Heart left ventricle (tissue), 13 donors: ENCODE measurements around the gene APEX1.

Experiments
- CTCF ChIP-seq, 12 donors: fragments of 200-600 bp; sonication (generic) in 4 of 12; IDR thresholded peaks; one replicate each; pipeline versions ENCODE4 v1.5.0 to v1.8.0; 2018 to 2022; ENCODE audit warnings: antibody characterized with exemption in 12 of 12, mild to moderate bottlenecking in 5 of 12
- POLR2A ChIP-seq, 2 donors: fragments of 450-650 bp; IDR thresholded peaks; one replicate each; pipeline ENCODE4 v1.6.1; 2017; ENCODE audit warnings: antibody characterized with exemption in 2 of 2, mild to moderate bottlenecking in 2 of 2, moderate library complexity in 2 of 2
- donor health status: ischemic (EF 13 %, LVEDD 7.1; RV severe dilation, severe dysfunction).
- donor health status: DM: no; HTN: yes; CAD: no.
- donor health status: DM: no; HTN: no; CAD: no.
- donor health status: ischemic (EF 25% LVEDD 6.9; RV normal size, moderate dysfunction).
- donor health status: ischemic (EF 25% LVEDD 5.7; RV mildly dilated, moderate dysfunction).
- donor health status: ischemic (EF 35%, LVEDD 5.7; RV mildly dilated, moderate dysfunction).
- donor health status: nonischemic (EF 11% LVEDD 7.7; RV severe dilation, severe dysfunction).
- donor health status: DM: yes; HTN: yes; CAD: no.
- donor health status: PGD.
- donor health status: ischemic (EF 29% LVEDD 5.4; RV normal size, mild dysfunction).
- donor health status: nonischemic (EF 23%, LVEDD 6.1; RV moderate dilation, normal function).

- TF ChIP-seq CTCF (IDR thresholded peaks at IDR 0.05): peak in 1 of 12 donors; percentile 28
- TF ChIP-seq POLR2A (IDR thresholded peaks at IDR 0.05): peak in 1 of 2 donors; percentile 83
Measured at GRCh38 chr14:20412876-20413743, 41.9 kb upstream of the APEX1 start, which contains the start of gene TEP1.
